ENCODE measurements around the gene FBXL19. TPM values are rescaled to one million over a fixed set of nuclear protein-coding genes. Genes with fewer than 3 reads are reported as not detected.

Gene FBXL19
- total and polyA plus RNA-seq, 2 of the 13 experiments (the other 11 are each of a cell fraction or from before 2014, with no cell fraction given) = 6.0 to 13.7 TPM

- TF ChIP-seq DMAP1 (CRISPR knock-in tag; IDR thresholded peaks at IDR 0.05) = 0 out of 2 replicates have a peak, but pooled peaks have one; percentile 36
- TF ChIP-seq BORCS8-MEF2B (CRISPR knock-in tag; IDR thresholded peaks at IDR 0.05) = no peak; the same call in 1 of the 2 replicates
- no peak for TF ChIP-seq ATF5 (CRISPR knock-in tag; IDR thresholded peaks at IDR 0.05; ENCODE audit: low read depth)
- 0 out of 2 replicates have a peak, but pooled peaks have one; percentile 28 for TF ChIP-seq ZNF576 (CRISPR knock-in tag; IDR thresholded peaks at IDR 0.05)
- TF ChIP-seq ZNF468 (CRISPR knock-in tag; IDR thresholded peaks at IDR 0.05) = no peak
- TF ChIP-seq FOXO1 (CRISPR knock-in tag; IDR thresholded peaks at IDR 0.05) = no peak
- TF ChIP-seq HNRNPLL (IDR thresholded peaks at IDR 0.05; ENCODE audit: low read depth, low read length, poor library complexity, severe bottlenecking) = peak; percentile 15
- no peak for TF ChIP-seq ZBTB46 (CRISPR knock-in tag; IDR thresholded peaks at IDR 0.05; ENCODE audit: borderline replicate concordance)
- TF ChIP-seq MED1 (CRISPR knock-in tag; IDR thresholded peaks at IDR 0.05) = peak; percentile 26; the same call in 1 of the 2 replicates
- no peak for TF ChIP-seq ZC3H4 (CRISPR knock-in tag; IDR thresholded peaks at IDR 0.05; ENCODE audit: borderline replicate concordance)
- TF ChIP-seq TFDP1 (CRISPR knock-in tag; IDR thresholded peaks at IDR 0.05; ENCODE audit: borderline replicate concordance) = no peak
- TF ChIP-seq EP300 (IDR thresholded peaks at IDR 0.05; ENCODE audit: low read depth in 2 of 2, low read length in 2 of 2) = no peak; a peak in 1 of 4 replicates
- no peak for TF ChIP-seq EP300 (CRISPR knock-in tag; IDR thresholded peaks at IDR 0.05; ENCODE audit: borderline replicate concordance)
- no peak for TF ChIP-seq NPAS2 (CRISPR knock-in tag; IDR thresholded peaks at IDR 0.05; ENCODE audit: borderline replicate concordance)
- TF ChIP-seq ZNF775 (CRISPR knock-in tag; IDR thresholded peaks at IDR 0.05; ENCODE audit: borderline replicate concordance) = no peak
Observed at GRCh38 chr16:30902029-30902972, 21.1 kb upstream of the FBXL19 start (continued).

Measured in HepG2 (cell line).